GM10266 (cell line): ENCODE measurements around the gene PLPPR5.

Experiments
- DNase-seq: peaks from one replicate; pipeline ENCODE4 v3.0.0; 2012; ENCODE audit errors: extremely low spot score
- TF ChIP-seq, protein P1 (sequence below): IDR thresholded peaks from 2 replicates; pipeline ENCODE4 v1.5.1; 2012; ENCODE audit warnings: mild to moderate bottlenecking, low read depth; ENCODE audit not compliant: control insufficient read depth, insufficient read depth; ENCODE audit errors: missing control alignments

The PLPPR5 gene

DNA sequence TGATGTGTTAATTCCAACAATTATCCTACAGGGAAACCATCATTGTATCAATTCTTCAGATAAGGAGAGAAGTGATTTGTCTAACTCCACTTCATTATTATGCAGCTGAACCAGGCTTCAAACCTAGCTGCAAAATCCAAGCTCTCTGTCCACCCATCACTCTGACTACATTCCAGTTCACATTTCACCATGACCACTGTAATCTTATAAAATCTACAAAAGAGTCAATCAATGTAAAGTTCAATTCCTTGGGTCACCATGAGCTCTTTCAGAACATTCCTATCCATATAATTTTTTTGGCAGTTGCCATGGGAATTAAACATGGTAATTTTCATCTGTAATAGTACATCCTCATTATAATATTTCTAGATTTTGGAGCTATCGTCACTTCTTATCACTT, 100.9 kb downstream of the PLPPR5 start:
- DNase-seq: no peak
- TF ChIP-seq, protein P1, sequence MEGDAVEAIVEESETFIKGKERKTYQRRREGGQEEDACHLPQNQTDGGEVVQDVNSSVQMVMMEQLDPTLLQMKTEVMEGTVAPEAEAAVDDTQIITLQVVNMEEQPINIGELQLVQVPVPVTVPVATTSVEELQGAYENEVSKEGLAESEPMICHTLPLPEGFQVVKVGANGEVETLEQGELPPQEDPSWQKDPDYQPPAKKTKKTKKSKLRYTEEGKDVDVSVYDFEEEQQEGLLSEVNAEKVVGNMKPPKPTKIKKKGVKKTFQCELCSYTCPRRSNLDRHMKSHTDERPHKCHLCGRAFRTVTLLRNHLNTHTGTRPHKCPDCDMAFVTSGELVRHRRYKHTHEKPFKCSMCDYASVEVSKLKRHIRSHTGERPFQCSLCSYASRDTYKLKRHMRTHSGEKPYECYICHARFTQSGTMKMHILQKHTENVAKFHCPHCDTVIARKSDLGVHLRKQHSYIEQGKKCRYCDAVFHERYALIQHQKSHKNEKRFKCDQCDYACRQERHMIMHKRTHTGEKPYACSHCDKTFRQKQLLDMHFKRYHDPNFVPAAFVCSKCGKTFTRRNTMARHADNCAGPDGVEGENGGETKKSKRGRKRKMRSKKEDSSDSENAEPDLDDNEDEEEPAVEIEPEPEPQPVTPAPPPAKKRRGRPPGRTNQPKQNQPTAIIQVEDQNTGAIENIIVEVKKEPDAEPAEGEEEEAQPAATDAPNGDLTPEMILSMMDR: no peak

DNA sequence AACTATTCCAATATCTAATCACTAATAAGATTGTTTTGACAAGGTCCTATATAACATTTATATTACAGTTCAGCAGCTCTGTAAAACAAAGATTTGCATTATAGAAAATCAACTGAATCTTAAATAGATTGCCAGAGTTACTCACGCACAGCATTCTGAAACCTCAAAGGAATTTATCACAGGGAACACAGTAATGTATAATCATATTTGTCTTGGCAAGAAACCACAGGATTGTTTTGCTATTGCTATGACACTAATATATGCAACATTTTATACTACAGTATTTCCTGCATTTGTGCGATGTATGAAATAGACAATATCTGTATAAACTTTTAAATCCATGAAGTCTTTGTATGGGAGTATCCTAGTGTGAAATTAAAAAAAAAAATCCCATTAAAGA, 101.4 kb downstream of the PLPPR5 start:
- TF ChIP-seq, protein P1: no peak
- DNase-seq: no peak

DNA sequence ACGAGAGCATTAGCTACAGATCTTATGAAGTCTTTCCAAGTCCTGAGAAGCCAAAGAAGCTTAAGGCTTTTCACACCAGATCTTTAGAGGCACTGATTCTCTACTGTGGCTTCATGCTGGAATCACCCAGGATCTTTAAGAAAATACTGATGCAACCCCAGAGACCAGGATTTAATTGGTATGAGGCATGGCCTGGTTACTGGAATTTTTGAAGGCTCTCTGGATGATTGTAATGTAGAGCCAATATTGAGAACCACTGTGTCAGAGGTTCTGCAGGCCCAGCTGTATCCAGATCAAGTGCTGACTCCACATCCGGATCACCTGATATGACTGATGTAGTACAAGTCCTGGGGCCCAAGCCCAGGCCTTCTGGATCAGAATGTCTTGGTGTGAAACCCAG, 105.7 kb downstream of the PLPPR5 start:
- TF ChIP-seq, protein P1: no peak
- DNase-seq: no peak

- TF ChIP-seq, protein P1: no peak
- DNase-seq: no peak
Measured at GRCh38 chr1:98897479-98897878, 107.2 kb downstream of the PLPPR5 start.

DNA sequence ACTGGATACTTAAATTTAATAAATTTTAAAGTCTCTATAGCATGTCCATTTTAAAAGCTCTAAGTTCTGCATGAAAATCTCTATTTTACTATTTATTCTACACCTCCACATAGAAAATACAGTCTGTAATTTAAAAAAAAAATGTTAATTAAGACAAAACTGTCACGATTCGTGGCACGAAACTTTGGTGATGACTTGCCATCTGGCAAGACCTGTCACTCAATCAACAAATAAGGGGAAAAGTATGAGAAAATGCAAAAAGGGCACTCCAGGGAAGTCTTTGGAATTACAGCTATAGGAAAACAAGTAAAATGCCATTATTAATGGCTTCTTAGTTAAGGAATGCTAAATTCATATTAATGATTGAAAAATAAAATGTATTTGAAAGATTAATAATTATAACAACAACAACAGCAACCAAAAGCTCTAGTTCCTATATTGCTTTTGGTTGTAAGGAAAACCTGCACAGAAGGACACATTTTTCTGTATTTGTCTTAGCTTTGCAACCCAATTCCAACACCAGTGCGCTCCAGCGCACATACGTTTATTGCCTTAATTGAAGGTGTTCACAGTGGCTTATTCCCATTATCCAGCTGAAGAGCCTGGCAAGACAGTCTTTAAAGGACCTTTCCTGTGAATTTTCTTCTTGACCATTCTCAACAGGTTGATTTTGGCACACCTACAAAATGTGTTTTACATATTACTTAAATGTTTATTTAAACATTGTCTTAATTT, 107.8 kb downstream of the PLPPR5 start:
- DNase-seq: no peak
- TF ChIP-seq, protein P1: no peak

DNA sequence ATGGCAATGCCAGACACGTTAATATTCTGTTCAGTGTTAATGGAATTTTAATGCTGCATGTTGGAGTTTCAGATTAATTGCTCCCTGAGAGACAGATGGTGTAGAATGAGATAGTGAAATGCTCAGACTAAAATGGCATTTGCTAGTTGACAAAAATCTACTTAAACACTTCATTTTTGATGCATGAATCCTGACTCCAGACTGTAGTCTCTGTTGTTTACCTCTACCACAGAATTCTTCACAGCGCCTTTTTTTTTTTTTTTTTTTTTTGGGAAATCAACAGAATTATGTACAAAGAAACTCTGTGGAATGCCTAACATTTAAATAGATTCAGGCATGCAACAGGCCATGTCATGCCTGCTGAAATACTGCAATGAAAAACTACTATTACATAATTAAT, 111.3 kb downstream of the PLPPR5 start:
- no peak for DNase-seq

DNA sequence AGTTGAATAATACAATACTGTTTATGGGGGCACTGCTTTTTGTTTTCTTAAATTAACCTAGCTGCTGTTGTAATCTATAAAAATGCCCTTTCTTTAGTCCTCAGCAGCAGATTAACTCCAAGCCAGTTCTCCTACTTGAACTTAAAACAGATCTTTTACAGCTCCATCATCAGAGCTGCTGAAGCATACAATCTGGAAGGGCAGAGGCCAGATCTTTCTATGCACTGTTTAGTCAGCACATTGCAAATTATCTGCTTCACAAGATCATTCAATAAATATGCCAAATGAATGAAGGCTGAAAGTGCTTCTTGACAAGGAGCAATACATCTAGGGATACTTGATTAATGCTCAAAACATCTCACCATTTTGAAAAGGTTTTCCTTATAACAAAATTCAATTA, 115.8 kb downstream of the PLPPR5 start:
- TF ChIP-seq, protein P1: no peak
- no peak for DNase-seq

More for the DNA sequence above, 111.3 kb downstream of the PLPPR5 start:
- TF ChIP-seq, protein P1: no peak
